Aorta (tissue), 5 donors: Measurements from ENCODE around the gene NCKIPSD. TPM values are rescaled to one million over a fixed set of nuclear protein-coding genes. Genes with fewer than 3 reads are reported as not detected.
"Not testable (repeated sequence)": the region's sequence is repeated elsewhere in the genome, so short reads cannot be mapped to it uniquely, and the experiment has no call there.

ENCODE experiments used
- ATAC-seq: fragments of 200-7000 bp; cut with Tn5 transposase; one replicate; pipeline ENCODE4 v1.9.1; 2022; ENCODE audit warnings: moderate library complexity; ENCODE audit not compliant: low FRiP score
- DNase-seq, 2 donors: peaks; one replicate each; pipeline ENCODE4 v3.0.0-alpha.2; 2020
- H3K27ac ChIP-seq, 2 donors: one replicate each; pipeline ENCODE4 v1.5.1; 2013; ENCODE audit warnings: low read length in 2 of 2, mild to moderate bottlenecking in 2 of 2, moderate library complexity in 2 of 2, control low read depth in 1 of 2, inconsistent platforms in 1 of 2, low read depth in 1 of 2
- H3K27me3 ChIP-seq, 2 donors: one replicate each; pipeline ENCODE4 v1.6.1; 2013; ENCODE audit warnings: control low read depth in 1 of 2, low read length in 1 of 2, mild to moderate bottlenecking in 1 of 2, moderate library complexity in 1 of 2; ENCODE audit not compliant: insufficient read depth in 2 of 2, control insufficient read depth in 1 of 2
- H3K36me3 ChIP-seq, 2 donors: one replicate each; pipeline ENCODE4 v1.6.1; 2013; ENCODE audit warnings: control low read depth in 1 of 2, low read length in 1 of 2, mild to moderate bottlenecking in 1 of 2; ENCODE audit not compliant: insufficient read depth in 2 of 2, control insufficient read depth in 1 of 2
- H3K4me1 ChIP-seq, 2 donors: one replicate each; pipeline ENCODE4 v1.6.1; 2013; ENCODE audit warnings: low read length in 2 of 2, control low read depth in 1 of 2, mild to moderate bottlenecking in 1 of 2, moderate library complexity in 1 of 2; ENCODE audit not compliant: insufficient read depth in 2 of 2, control insufficient read depth in 1 of 2
- H3K4me3 ChIP-seq, 2 donors: one replicate each; pipeline ENCODE4 v1.5.1; 2013; ENCODE audit warnings: low read length in 2 of 2, control low read depth in 1 of 2, mild to moderate bottlenecking in 1 of 2
- H3K9me3 ChIP-seq: one replicate; pipeline ENCODE4 v1.6.1; 2013; ENCODE audit warnings: mild to moderate bottlenecking, low read length; ENCODE audit not compliant: control insufficient read depth
- WGBS, 2 donors: extraction: QIAGEN DNeasy Blood & Tissue Kit; methylation state at CpG; one replicate each; pipeline ENCODE4 v1.1.7; 2013; 5-methylcytosine and 5-hydroxymethylcytosine counted together
- intact Hi-C, 2 donors: fragments of 100-400 bp; cut with DNase I; formaldehyde crosslinking; loops; one replicate each; pipeline versions ENCODE4 v1.14.2 to v1.15.0; 2022
- long read RNA-seq, 2 donors: library from polyadenylated mRNA; unstranded; transcript quantifications; one replicate each; pipeline ENCODE4 v2.0.0, GENCODE V29; 2020 to 2021
- polyA plus RNA-seq, 2 donors: library from polyadenylated mRNA; stranded (reverse); fragments of 200-250 nt; gene quantifications; one replicate each; pipeline ENCODE4 v1.2.3, GENCODE V29; 2013
- total RNA-seq, 2 donors: library from RNA; stranded (reverse); fragmentation: NEBNext Ultra II Directional; extraction: Animal tissue kit (Norgen Biotek cat#: 25700); gene quantifications; one replicate each; pipeline ENCODE4 v1.2.1, GENCODE V29; 2021
- donor health status: healthy with polysubstance abuse.
- donor health status: Bipolar disorder and iron deficiency.
- donor health status: DM: no; HTN: no; CAD: no.
- donor health status: DM: no; HTN: no; CAD: no.
- donor health status: DM: yes; HTN: yes; CAD: no.

The NCKIPSD gene
- total RNA-seq (10 to 100 TPM; 26.4 to 31.9 TPM), polyA plus RNA-seq (10 to 100 TPM; 11.8 to 28.7 TPM)
- long read RNA-seq, donor 1, transcript NCKIPSD-201 (13 exons, 2,989 nt), result minor isoform, 15 of 99 reads
- long read RNA-seq, donor 1, transcript NCKIPSD-204 (13 exons, 2,925 nt), result major isoform, 16 of 99 reads
- long read RNA-seq, donor 1, partial matches to known transcripts, result 24 of 99 reads
- long read RNA-seq, donor 1, other reads (novel, unspliced or antisense), result 43 of 99 reads
- long read RNA-seq, donor 2, transcript NCKIPSD-201 (13 exons, 2,989 nt), result major isoform, 6 of 28 reads
- long read RNA-seq, donor 2, partial matches to known transcripts, result 4 of 28 reads
- long read RNA-seq, donor 2, other reads (novel, unspliced or antisense), result 14 of 28 reads

DNA sequence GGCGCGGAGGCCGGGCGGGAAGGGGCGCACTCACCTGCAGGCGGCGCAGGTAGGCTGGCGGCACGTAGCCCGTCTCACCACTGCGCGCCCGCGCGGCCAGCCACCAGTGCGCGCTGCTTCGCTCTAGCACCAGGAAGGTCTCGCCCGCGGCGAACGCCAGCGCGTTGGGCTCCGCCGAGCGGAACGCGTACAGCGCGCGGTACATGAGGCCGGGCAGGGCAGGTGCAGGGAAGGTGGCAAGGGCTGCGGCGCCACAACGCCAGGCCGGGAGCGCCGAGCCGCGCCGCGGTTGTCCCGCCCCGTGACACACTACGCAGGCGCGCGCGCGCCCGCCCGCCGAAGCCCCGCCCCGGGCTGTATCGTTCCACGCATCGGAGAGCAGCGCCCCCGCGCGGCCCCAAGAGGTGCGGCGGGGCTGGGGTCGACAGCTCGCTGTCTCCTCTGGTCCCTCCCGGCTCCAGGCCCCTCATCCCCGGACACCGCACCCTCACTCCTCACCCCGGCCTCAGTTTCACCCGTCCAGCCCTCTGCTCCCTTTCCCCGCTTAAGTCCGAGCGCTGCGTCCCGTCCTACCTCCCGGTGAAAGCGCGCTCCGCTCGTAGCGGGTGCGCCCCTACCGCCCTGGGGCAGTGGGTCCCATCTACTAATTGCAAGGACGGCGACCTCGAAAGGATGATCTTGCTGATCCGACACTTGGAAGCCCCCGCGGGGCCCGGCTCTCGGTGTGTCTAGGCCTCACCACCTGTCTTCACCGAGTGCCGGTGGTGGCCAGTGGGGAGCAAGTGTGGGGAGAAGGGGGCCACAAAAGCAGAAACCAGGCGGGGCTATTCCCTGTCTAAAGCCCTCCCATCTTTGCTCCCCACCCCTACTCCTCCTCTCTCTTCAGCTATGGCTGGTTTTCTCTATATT, at the start of gene NCKIPSD:
Gene NCKIPSD (minus strand): TSS at position 313 of the 909 bp plus-strand sequence. CDS start 108 bp downstream, at position 205.
- Histone ChIP-seq H3K36me3 (peaks cover 0 to 13% of the 10 kb centered on the region in 2 donors), H3K27ac (peak within 1 kb of the TSS in 1 of 2 donors; percentile 60), H3K9me3 (no peaks in the 10 kb centered on the region), H3K4me3 (peak within 1 kb of the TSS; percentile 57 to 79), H3K4me1 (no peaks in the 10 kb centered on the region), H3K27me3 (no peaks in the 10 kb centered on the region)
- intact Hi-C loops, result loop anchor here (5.0 kb wide), 2 partner anchors 161 to 219 kb away; partner anchors contain the start of gene PRKAR2A (in 1 of the 2)
- DNase-seq (peak; percentile 93 to 98), ATAC-seq (peak; percentile 96)
- WGBS, 2 donors, result 1% methylated on average over 65 to 97 of the region's 97 CpGs

DNA sequence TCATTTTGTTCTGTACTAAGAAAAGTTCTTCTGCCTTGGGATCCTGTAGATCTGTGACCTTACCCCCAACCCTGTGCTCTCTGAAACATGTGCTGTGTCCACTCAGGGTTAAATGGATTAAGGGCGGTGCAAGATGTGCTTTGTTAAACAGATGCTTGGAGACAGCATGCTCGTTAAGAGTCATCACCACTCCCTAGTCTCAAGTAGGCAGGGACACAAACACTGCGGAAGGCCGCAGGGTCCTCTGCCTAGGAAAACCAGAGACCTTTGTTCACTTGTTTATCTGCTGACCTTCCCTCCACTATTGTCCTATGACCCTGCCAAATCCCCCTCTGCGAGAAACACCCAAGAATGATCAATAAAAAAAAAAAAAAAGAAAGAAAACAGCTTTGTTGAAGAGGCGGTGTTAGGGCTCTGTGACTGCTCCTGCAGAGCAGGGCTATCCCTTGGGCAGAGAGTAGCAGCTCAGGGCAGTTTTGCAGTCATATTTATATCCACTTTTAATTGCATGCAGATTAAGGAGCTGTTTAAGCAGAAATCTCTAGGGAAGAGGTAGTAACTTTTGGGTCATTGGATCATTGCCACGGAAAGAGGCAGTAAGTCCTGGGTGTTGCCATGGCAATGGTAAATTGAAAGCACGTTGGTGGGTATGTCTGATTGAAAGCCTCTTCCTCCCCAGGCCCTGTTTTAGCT, 49.5 kb upstream of the NCKIPSD start:
- H3K27ac ChIP-seq, H3K4me3 ChIP-seq, H3K27me3 ChIP-seq, H3K4me1 ChIP-seq, intact Hi-C loops, ATAC-seq, DNase-seq, H3K36me3 ChIP-seq, H3K9me3 ChIP-seq: not testable (repeated sequence)
- WGBS, 2 donors, result 63 to 65% methylated on average over 8 of the region's 8 CpGs

DNA sequence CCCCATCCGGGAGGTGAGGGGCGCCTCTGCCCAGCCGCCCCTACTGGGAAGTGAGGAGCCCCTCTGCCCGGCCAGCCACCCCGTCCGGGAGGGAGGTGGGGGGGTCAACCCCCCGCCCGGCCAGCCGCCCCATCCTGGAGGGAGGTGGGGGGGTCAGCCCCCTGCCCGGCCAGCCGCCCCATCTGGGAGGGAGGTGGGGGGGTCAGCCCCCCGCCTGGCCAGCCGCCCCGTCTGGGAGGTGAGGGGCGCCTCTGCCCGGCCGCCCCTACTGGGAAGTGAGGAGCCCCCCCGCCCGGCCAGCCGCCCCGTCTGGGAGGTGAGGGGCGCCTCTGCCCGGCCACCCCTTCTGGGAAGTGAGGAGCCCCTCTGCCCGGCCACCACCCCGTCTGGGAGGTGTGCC, 48.8 kb upstream of the NCKIPSD start:
- ATAC-seq, intact Hi-C loops: not testable (repeated sequence)
- WGBS, 2 donors, result 87 to 89% methylated on average over 8 to 21 of the region's 25 CpGs

DNA sequence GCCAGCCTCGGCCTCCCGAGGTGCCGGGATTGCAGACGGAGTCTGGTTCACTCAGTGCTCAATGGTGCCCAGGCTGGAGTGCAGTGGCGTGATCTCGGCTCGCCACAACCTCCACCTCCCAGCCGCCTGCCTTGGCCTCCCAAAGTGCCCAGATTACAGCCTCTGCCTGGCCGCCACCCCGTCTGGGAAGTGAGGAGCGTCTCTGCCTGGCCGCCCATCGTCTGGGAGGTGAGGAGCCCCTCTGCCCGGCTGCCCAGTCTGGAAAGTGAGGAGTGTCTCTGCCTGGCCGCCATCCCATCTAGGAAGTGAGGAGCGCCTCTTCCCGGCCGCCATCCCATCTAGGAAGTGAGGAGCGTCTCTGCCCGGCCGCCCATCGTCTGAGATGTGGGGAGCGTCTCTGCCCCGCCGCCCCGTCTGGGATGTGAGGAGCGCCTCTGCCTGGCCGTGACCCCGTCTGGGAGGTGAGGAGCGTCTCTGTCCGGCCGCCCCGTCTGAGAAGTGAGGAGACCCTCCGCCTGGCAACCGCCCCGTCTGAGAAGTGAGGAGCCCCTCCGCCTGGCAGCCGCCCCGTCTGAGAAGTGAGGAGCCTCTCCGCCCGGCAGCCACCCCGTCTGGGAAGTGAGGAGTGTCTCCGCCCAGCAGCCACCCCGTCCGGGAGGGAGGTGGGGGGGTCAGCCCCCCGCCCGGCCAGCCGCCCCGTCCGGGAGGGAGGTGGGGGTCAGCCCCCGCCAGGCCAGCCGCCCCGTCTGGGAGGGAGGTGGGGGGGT, 48.2 kb upstream of the NCKIPSD start:
- intact Hi-C loops, result not testable (repeated sequence)
- WGBS, 2 donors, result 92 to 94% methylated on average over 14 to 49 of the region's 53 CpGs

More for the DNA sequence above, 48.8 kb upstream of the NCKIPSD start:
- H3K27ac ChIP-seq, H3K4me3 ChIP-seq, H3K4me1 ChIP-seq, H3K27me3 ChIP-seq, DNase-seq, H3K9me3 ChIP-seq, H3K36me3 ChIP-seq: not testable (repeated sequence)

DNA sequence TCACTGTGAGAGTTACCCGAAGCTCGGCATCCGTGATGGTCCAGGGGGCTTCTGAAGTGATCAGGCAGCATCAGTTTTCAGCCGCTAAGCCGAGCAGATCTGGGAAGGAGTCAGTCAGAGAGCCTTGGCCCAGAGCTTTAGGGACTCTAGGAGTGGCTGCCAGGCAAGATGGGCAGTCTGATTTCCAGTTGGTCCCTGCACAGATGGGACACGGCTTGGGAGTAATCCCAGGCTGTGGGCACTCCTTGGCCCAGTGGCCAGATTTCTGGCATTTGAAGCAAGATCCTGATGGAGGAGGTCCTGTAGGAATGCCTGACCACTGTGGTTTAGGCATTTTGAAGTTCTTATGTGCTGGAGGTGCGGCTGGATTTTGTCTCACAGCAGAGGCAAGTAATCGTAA, 41.8 kb upstream of the NCKIPSD start:
- Histone ChIP-seq H3K9me3 (no peaks in the 10 kb centered on the region), H3K27ac (no peak overlapping the region), H3K4me3 (no peak overlapping the region), H3K27me3 (no peaks in the 10 kb centered on the region), H3K4me1 (no peaks in the 10 kb centered on the region), H3K36me3 (no peaks in the 10 kb centered on the region)
- intact Hi-C loops, result no loop called here
- ATAC-seq, result no peak
- DNase-seq, result no peak
- 88 to 89% methylated on average over 8 of the region's 8 CpGs for WGBS, 2 donors

More for the DNA sequence above, 48.2 kb upstream of the NCKIPSD start:
- not testable (repeated sequence) for H3K36me3 ChIP-seq, ATAC-seq, H3K9me3 ChIP-seq, H3K27me3 ChIP-seq, H3K4me1 ChIP-seq, H3K27ac ChIP-seq, H3K4me3 ChIP-seq, DNase-seq

DNA sequence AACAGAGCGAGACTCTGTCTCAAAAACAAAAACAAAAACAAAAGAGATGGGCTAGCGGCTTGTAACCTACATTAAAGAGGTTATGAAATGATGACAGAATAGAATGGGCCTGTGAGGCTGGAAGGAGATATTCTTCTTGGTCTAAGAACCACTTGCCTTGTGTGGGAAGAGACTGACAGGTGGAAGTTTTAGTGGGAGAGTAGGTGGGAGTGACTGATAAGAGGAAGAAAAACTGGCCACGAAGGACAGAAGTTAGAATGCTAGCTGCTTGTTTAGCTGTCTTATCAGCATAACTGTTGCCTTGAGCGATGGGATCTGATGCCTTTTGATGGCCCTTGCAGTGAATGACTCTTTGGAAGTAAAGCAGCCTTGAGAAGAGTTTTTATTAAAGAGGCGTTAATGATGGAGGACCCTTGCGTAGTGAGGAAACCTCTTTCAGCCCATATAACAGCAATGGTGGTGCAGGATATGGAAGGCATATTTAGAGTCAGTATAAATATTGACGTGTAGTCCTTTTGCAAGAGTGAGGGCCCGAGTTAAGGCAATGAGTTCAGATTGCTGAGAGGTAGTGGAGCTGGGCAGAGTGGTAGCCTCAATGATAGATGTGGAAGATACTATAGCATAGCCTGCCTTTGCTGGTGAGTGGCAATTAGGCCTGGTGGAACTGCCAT, 39.6 kb upstream of the NCKIPSD start:
- H3K9me3 ChIP-seq, H3K4me3 ChIP-seq, H3K36me3 ChIP-seq, H3K4me1 ChIP-seq, ATAC-seq, H3K27me3 ChIP-seq, DNase-seq, intact Hi-C loops, H3K27ac ChIP-seq: not testable (repeated sequence)
- 91 to 92% methylated on average over 8 of the region's 8 CpGs for WGBS, 2 donors

DNA sequence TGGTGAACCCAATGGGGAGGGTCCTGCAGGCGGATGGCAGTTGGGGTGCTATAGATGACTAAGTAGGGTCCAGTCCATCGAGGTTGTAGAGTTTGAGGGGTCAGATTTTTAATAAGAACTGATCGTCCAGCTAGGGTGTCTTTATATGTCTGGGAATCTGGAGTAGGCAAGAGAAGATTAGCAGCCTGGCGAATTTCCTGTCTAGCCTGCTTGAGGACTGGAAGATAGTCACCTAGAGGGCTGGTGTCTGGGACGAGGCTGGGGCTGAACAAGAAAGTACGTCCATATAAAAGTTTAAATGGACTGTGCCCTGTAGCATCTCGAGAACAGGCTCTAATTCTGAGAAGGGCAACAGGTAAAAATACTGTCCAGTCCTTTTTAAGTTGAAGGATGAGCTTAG, 38.0 kb upstream of the NCKIPSD start:
- WGBS, 2 donors, result 89 to 91% methylated on average over 7 of the region's 7 CpGs
- intact Hi-C loops, result no loop called here
- ATAC-seq, result no peak
- DNase-seq, result no peak
- Histone ChIP-seq H3K4me1 (no peaks in the 10 kb centered on the region), H3K27me3 (no peaks in the 10 kb centered on the region), H3K9me3 (no peaks in the 10 kb centered on the region), H3K36me3 (no peaks in the 10 kb centered on the region), H3K4me3 (no peak overlapping the region), H3K27ac (no peak overlapping the region)
